Glomerular visceral epithelial cell (primary cell): ENCODE results near the gene KNSTRN.

Experiments
- DNase-seq: peaks from one replicate; pipeline ENCODE4 v3.0.0-alpha.2; 2016; ENCODE audit errors: extremely low spot score

The KNSTRN gene, protein sequence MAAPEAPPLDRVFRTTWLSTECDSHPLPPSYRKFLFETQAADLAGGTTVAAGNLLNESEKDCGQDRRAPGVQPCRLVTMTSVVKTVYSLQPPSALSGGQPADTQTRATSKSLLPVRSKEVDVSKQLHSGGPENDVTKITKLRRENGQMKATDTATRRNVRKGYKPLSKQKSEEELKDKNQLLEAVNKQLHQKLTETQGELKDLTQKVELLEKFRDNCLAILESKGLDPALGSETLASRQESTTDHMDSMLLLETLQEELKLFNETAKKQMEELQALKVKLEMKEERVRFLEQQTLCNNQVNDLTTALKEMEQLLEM

DNA sequence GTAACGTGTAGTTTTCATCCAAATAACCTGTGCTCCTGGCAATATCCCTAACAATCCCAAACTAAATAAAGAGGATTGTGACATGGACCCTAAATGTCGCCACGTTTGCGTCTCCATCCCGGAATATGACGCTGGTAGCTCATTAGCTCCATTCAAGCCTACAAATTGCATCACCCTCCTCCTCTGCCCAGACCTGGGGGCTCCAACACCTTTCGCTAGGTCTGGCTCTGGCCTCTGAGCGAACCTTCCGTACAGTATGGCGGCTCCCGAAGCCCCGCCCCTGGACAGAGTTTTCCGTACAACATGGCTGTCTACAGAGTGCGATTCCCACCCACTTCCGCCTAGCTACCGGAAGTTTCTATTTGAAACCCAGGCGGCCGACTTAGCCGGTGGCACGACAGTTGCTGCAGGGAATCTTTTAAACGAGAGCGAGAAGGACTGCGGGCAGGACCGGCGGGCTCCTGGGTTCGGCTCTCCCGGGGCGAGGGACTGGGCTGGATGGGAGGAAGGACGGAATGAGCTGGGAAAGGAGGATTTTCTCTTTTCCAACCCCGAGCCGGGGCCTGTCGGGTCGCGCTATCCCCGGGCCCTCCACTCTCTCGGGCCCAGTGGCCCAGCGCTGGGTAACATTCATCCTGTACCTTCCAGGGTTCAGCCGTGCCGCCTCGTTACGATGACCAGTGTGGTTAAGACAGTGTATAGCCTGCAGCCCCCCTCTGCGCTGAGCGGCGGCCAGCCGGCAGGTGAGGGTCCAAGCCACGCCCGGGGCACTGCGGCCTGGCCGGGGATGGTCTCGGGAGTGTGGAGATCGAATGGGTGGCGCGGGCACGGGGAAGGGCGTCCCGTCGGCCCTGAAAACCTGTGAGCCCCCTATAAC lies at the start of gene KNSTRN:
TSS of gene KNSTRN (plus strand) at position 142 of the 877 bp plus-strand sequence. CDS start at position 257, 115 bp downstream.
- DNase-seq: peak; percentile 93

DNA sequence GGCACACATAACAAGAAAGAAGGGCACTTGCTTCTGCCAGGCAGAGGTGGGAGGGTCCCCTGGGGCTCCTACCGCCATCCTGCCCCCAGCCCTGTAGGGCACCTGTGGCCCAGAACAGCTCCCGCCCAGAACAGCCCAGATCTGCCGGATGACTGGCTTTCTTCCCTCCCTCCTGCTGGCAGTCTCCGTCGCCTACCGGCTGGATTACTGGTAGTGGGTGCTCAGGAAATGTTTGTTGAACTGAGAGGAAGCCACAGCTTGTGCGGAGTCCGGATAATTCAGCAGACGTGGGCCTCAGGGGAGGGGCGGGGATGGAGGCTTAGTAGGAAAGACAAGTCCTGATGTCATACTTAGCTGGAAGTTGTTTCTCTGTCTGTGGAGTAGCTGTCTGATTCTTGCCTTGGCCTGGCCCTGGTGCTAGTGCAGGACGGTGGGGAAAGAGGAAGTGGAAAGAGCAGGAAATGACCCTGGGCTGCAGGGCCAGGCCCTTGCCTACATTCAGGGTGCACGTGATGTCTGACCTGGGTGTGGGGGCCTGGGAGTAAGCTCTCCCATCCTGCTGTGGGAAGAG lies 48.5 kb upstream of the KNSTRN start:
- DNase-seq: no peak

DNA sequence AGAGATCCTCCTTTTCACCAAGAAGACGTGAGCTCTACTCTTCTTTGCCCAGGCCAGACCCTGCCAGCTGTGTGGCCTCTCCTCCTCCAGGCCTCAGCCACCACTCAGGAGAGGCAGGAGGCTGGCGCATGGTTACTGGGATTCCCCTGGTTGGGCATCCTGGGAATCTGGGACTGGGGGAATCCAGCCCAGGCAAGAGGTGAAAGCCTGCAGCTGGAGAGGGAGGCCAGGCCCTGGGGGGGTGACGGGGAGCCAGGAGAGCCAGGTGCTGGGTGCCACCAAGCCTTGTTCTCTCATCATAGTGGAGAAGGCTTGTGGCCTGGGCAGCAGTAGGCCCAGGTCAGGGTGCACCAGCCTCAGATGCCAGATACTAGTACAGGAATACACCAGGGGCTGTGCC lies 48.0 kb upstream of the KNSTRN start:
- DNase-seq: no peak

DNA sequence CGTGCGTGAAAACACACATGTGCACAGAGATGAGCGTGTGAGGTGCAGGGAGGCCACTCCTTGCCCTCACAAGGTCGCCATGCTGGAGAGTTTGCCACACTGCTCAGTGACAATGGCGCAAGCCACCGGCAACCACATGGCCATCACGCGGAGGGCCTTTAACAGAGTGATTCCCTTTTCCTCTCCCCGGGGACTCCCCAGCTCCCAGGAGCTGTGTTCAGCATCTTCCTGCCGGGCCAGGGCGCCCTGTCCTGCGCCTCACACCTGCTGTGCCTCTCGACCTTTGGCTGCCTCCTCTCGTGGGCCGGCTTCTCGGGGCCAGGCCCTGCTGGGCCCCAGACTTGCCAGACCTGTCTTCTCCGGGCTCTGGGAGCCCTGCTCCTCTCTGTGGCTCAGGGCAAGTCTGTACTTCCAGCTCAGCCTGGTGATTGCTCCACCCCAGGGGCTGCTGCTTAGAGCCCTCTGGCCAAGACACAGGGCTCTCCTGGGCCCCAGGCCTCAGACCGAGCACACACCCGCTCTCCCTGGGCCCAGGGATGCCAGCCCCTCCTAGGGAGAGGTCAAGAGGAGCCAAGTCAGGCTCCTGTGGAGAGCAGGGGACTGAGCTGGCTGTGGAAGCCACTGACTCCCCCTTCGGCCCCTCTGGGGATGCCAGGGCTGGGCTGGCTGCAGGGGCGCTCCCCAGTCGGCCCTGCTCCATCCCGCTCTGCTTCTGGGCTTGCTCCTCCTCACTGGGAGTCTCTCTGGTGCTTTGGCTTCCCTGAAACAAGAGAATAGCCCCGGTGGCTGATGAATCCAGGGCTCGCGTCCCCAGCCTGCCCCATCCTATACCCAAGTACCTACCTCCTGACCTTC lies 47.4 kb upstream of the KNSTRN start:
- DNase-seq: no peak

DNA sequence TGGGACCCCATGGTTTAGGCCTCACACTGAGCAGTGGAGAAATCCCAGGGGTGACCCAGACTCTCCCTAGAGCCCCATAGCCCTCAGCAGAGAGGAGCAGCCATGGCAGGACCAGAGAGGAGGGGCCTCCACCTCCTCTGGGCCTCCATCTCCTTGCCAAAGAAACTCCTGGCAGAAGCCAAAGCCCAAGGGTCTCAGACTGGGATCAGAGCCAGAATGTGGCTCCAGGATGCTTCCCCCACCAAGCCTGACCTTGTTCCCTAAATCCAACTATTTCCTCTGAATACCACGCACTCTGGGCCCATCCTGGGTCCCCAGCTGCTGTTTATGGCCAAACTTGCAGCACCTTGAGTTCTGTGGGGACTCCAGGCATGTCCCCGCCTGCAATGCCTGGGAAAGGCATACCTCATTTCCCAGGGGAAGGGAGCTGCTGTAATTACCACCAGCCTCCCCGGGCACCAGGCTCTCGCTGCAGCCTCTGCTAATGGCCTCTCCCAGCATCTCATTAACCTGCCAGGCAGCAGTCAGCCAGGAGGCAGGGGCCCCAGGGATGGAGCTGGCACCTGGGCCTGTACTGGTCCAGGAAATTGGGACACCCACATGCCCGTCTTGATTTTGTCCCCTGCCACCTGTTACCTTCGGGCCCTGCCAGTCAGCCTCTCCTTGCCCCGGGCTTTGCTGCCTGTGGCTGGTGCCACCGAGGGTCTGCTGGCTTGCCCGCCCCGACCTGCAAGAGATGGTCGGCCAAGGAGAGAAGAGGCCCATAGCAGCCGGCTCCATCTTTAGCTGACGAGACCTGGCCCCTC lies 46.4 kb upstream of the KNSTRN start:
- no peak for DNase-seq

DNA sequence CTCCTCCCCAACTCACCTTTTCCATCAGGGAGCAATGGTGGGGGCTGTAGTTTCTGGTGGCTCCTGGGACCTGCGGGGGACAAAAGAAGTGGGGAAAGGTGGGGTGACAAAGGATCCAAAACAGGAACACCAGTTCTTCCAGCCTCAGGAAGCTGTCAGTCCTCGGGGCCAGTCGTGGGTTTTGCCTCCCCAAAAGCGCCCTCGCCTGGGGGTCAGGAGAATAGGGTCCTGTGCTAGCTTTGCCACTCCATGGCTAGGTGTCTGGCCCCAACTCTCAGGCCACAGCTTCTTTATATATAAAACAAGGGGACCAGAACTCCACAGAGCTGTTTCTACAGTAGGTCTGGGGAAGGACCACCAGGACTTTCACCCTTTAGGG lies 45.8 kb upstream of the KNSTRN start:
- DNase-seq: no peak

DNA sequence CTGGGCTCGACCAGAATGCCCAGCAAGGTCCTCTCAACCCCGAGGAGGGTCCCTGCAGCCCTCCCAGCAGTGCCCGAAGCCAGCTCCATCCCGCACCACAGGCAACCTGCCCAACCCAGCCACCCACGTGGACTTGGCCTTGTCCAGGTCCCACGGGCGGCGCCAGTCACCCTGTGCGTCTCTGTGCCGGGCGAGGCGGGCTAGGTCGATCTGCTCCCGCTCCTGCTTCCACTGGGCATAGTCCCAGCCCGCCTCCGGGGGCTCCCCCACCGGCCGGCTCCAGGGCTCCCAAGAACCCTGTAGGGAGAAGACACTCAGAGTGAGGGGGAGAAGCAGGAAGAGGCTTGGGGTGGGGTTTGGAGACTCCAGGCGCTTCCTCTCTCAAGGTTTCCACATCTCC lies 44.9 kb upstream of the KNSTRN start:
- DNase-seq: no peak

DNA sequence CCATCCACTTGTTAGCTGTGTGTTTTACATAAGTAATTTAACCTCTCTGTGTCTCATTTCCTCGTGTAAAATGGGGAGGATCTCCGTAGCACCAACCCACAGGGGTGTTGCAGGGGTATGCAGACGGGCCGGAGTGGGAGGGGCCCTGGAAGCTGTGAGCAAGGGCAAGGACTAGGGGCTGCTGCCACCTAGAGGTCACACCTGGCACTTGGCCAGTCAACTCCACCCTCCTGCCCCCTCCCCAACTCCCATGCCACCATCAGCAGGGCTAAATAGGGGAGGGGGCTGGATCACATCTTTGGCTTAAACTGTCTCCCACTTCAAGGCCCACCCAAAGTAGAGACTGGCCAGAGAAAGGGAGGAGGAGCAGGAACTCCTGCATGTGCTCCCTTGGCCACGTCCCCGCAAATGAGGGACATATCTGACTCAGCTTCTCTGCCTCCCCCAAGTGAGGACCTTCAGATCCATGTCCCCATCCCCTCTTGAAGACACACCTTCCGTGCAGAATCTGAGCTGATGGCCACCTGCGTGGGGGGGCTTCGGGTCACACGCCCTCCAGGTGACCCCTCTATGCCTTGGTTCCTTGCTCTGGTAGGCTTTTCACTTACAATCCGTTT lies 44.4 kb upstream of the KNSTRN start:
- DNase-seq: peak; percentile 83

DNA sequence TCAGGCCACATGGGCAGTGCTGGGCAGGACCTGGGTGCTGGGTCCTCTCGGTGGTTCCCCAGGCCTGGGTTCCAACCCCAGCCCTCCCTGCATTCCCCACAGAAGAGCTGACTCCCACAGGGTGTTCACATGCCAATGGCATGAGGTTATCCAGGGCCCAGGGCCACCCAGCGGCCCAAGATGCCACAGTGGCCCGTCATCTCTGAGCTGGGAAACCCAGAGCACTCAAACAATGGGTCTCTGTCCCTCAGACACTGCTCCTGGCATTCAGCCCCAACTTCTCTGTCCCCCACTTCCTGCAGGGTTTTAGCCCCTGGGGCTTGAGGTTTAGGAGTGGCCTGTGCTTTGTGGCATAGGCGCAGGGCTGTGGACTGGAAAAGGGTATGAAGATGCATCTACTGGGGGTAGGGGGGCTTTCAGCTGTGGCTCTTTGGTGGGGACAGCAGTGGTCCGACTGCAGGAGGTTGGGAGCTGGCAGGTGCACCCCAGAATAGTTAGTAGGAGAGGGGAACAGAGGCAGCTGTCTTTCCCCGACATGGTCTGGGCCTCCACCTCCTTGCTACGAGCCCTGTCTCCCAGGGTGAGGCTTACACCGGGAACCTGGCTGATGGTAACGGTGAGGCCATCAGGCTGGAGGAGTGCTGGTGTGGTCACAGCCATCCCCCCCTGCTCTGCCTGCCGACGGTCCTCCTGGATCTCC lies 43.5 kb upstream of the KNSTRN start:
- DNase-seq: peak; percentile 97

DNA sequence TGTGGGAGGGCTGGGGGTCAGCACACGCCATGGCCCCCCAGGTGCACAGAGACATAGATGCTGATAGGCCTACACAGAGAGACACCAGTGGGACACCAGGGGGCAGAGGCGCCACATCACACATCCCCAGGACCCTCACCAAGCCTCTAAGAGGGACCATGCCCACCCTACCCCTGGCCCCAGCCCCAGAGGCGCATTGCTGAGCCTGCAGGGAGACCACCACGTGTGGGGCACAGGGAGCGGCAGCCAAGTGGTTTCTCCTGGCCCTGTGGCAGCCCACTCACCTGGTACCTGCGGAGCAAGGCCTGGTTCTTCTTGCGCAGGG lies 42.9 kb upstream of the KNSTRN start:
- DNase-seq: no peak

DNA sequence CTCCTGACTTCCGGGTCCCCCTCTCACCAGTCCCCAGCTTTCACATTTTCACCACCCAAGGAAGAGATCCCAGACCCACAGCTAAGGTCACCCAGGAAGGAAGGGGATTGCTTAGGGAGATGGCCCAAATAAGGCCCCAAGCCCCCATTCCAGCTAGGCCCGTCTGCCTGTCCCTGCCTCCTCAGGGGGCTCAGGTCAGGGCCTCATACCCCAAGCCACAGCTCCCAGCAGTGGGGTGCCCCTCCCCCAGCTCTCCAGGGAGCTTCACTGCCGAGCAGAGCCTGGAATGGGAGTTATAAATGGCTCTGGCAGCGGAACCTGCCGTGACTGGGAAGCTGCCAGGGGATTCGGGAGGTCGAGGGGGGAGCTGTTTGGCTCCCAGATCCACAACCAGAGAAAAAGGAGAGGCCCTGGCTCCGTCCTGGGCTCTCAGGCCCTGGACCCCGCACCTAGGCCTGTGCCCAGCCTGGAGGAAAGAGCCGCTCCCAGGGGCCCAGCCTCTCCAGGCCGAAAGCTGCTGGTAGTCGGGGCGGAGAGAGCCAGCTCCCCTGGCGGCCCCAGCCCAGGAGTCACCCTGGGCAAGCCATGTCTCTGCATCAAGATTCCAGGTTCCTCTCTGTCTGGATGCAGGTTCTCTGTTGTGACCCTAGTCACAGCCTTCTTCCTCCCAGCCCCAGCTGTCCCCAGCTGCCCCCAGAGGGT lies 42.3 kb upstream of the KNSTRN start:
- DNase-seq: peak; percentile 60

DNA sequence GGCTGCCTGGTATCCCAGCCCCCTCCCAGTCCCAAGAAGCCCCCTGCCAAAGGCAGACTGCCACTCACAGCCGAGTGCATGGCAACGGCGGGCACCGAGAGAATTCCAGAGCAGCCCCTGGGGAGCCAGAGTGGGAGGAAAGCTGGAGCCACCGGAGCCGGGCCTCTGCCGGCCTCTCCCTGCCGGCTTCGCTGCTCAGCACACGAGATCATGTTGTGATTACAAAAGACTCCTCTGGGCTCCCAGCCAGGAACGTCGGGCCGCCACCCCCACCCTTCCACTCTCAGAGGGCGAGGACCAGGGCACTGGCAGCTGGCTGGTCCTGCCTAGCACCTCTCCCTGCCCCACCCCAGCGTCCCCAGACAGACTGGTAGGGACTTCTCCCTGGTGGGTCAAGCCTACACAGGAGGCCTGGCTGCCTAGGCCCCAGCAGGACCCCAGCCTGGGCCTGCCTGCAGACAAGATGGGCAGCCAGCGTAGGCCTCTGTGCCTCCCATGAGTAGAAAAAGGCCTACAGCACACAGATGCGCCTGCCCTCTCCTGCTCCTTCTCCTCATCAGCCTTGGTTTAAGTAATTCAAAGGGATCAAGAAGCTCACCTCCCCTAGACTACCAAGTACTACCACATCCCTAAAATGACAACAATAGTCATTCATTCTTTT lies 41.7 kb upstream of the KNSTRN start, which contains the start of gene CCDC9B:
TSS of gene CCDC9B (minus strand) at position 200 of the 661 bp plus-strand sequence. CDS start at position 80, 120 bp downstream.
- peak; percentile 91 for DNase-seq

DNA sequence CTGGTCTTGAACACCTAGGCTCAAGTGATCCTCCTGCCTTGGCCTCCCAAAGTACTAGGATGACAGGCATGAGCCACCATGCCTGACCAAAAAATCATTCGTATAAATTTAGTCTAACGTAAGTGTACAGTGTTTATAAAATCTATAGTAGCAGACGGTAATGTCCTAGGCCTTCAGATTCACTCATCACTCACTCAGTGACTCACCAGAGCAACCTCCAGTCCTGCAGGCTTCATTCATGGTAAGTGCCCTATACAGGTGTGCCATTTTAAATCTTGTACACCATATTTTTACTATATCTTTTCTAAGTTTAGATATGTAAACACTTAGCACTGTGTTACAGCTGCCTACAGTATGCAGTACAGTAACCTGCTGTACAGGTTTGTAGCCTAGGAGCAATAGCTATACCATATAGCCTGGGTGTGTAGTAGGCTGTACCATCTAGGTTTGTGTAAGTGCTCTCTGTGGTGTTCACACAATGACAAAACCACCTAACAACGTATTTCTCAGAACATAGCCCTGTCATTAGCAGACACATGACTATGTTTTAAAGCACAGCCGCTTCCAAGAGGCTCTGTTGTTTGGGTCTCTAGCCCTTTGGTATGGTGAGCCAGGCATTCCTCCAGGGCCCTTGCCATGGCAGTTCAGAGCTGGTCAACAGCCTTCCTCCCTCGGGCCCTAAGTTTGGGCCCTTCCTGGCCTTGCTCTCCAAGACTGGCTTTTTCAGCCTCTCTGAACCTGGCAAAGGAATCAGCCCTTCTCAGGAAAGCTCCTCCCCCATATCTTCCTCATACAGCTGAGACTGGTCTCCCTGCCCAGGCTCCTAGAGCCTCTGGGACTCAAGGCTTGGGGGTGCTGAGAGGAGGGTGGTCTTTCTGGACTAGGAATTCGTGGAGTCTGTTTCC lies 39.9 kb upstream of the KNSTRN start:
- no peak for DNase-seq

DNA sequence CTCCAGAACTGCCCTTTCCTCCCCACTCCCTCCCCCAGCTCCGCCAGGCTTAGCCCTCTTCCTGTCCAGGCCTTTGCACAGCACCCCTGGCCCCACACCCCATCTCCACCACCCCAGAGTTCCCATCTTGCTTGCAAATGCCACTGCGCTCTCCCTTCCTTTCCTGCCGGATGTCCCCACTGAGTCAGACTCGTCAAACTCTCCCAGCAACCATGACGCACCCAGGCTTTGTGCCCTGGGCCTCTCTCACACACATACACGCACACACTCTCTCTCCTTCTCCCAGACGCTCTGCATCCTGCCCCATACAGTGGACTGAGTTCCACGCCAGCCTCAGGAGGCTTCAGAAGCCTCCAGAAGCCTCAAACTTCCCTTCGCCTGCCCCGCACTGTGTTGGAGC lies 39.0 kb upstream of the KNSTRN start:
- peak; percentile 91 for DNase-seq

DNA sequence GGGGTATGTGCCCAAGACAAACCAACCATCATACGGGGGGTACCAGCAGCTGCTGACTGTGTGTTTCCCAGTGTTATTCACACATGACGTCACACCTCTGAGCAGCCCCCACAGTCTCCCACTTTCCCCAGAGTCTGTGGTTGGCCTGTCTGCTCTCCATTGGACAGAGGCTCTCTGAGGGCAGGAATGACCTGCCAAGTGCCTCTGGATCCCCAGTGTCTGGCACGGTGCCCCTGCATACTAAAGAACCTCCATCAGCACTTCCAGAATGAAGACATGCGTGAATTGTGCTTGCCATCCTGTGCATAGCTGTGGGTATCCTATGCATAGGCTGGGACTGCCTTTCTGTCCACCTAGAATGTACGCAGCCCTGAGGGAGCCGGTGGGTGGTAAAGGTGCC lies 38.3 kb upstream of the KNSTRN start:
- DNase-seq: peak; percentile 40

DNA sequence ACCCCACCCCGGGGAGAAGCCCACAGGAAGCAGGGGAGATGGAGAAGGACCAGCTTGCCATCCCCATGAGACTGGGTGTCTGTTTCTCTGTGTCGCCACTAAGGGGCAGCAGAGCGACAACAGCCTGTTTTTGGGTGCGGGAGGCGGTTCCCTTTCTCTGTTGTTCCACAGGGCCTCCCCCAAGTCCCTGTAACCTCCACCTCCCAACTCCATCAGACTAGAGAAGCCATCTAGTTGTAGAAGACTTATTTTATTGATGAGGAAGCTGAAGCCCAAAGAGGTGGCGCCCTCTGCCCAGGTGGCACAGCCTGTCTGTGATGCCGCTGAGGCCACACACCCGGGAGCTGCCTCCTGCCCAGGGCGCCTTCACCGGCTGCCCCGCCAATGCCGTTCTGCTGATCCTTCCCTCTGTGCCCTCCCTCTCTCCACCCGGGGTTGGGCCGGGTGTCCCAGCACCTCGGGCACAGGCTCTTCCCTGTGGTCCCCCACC lies 37.8 kb upstream of the KNSTRN start:
- peak; percentile 57 for DNase-seq

DNA sequence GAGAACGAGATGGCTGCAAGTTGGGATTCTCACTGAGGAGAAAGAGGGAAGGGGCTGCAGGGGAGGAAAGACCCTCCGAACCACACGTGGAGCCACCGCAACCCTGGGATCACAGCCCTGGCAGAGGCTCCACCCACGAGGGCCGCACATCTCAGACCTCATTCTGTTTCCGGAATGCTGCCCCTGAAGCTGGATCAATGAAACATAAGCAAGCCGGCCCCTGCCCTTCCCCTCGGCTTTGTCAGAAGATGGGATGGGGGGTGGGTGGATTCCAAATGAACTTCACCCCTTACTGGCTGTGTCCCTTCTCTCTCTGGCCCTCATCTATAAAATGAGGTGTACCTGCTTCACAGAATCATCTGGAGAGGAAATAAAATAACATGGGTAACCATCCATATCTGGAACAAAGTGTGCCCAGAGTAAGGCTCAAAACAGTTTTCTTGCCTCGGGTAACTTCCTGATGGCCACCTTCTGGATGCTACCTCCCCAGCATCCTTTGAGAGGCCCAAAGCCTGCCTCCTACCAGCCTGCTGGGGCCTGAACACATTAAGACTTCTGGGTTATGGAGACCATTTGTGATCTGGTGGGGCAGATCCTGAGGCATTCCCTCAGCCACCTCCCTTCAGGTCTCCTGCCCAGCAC lies 37.2 kb upstream of the KNSTRN start:
- DNase-seq: no peak
